Stimulated activated naive CD4-positive, alpha-beta T cell treated with Interleukin-2 at 50 U/mL for 16 hours (primary cell): ENCODE results near the gene AMIGO3.

Experiments
- DNase-seq: peaks from one replicate; lab custom pipeline; 2025; lab: John Stamatoyannopoulos, UW

AMIGO3 gene

GRCh38 chr3:49667701-49668413 is 51.6 kb downstream of the AMIGO3 start:
- DNase-seq = no peak
